Body of pancreas (tissue), 4 donors: ENCODE results near the gene SPPL2C. TPM values are rescaled to one million over a fixed set of nuclear protein-coding genes. Genes with fewer than 3 reads are reported as not detected.

Experiments used
- ATAC-seq: fragments of 150-250 bp; one replicate; pipeline ENCODE4 v1.9.1; 2016
- DNase-seq, 4 donors: peaks; one replicate each; pipeline ENCODE4 v3.0.0-alpha.2; 2019
- H3K27ac ChIP-seq, 4 donors: fragments of 200-600 bp; sonication (generic); 1 replicate in 3 of 4; 2 replicates in 1 of 4; pipeline versions ENCODE4 v1.5.1 to v1.6.1; 2016 to 2019; ENCODE audit warnings: mild to moderate bottlenecking in 1 of 4, mixed read lengths in 1 of 4, moderate library complexity in 1 of 4
- H3K27me3 ChIP-seq, 2 donors: fragments of 200-600 bp; sonication (generic); one replicate each; pipeline ENCODE4 v1.6.0; 2016; ENCODE audit warnings: mild to moderate bottlenecking in 1 of 2
- H3K36me3 ChIP-seq, 2 donors: fragments of 200-600 bp; sonication (generic); replicated peaks in 1 of 2; 2 replicates each; pipeline ENCODE4 v1.5.1; 2016; ENCODE audit warnings: low read depth in 2 of 2; ENCODE audit not compliant: insufficient read depth in 1 of 2
- H3K4me1 ChIP-seq: fragments of 200-600 bp; sonication (generic); one replicate; pipeline ENCODE4 v1.6.0; 2016
- H3K4me3 ChIP-seq, 2 donors: fragments of 200-600 bp; sonication (generic); 1 replicate in 1 of 2; 2 replicates in 1 of 2; pipeline ENCODE4 v1.5.1; 2016 to 2019
- H3K9me3 ChIP-seq, 3 donors: fragments of 200-600 bp; sonication (generic); 1 replicate in 2 of 3; 2 replicates in 1 of 3; pipeline ENCODE4 v1.5.1; 2016
- POLR2A ChIP-seq, 3 donors: fragments of 450-650 bp; IDR thresholded peaks; one replicate each; pipeline ENCODE4 v1.6.1; 2016; ENCODE audit warnings: antibody characterized with exemption in 3 of 3, mild to moderate bottlenecking in 2 of 3
- WGBS, 2 donors: methylation state at CpG; one replicate each; pipeline ENCODE4 v1.1.5; 2017; 5-methylcytosine and 5-hydroxymethylcytosine counted together
- intact Hi-C: fragments of 100-400 bp; cut with DNase I; formaldehyde crosslinking; loops from one replicate; pipeline ENCODE4 v1.15.1; 2023
- total RNA-seq, 2 donors: library from RNA; depleted of rRNA; stranded (reverse); fragments of >200 nt; gene quantifications; one replicate each; pipeline ENCODE4 v1.1.0, GENCODE V29; 2016
- TF ChIP-seq, protein P1 (sequence below), 7 experiments: fragments of 450-650 bp in 4 of 7; fragments of 200-600 bp in 3 of 7; sonication (generic) in 3 of 7; IDR thresholded peaks; one replicate each; pipeline ENCODE4 v1.5.1; 2016 to 2019; ENCODE audit warnings: antibody characterized with exemption in 7 of 7

Gene SPPL2C
- total RNA-seq, 2 donors from 2014 or later = not detected

DNA sequence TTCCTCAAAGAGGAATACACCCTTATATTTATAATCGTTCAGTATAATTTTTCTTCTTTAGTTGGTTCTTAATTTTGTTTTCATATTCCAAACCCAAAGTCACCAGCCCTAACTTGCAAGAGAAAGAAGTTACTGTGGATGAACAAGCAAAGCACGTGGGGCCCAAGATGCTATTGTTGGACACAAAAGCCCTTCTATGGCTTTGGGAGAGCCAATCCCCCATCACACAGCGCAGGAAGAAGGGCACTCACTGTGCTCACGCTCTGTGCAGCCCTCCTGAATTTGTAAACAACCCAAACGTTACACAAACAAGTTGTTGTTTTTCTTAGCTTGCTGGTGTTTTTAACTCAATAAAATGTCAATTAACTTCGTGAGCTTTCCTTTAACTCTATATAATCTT, 22.5 kb downstream of the SPPL2C start:
- 63 to 64% methylated on average over 6 of the region's 6 CpGs for WGBS, 2 donors
- no peak for TF ChIP-seq POLR2A (IDR thresholded peaks at IDR 0.05)
- TF ChIP-seq, protein P1, sequence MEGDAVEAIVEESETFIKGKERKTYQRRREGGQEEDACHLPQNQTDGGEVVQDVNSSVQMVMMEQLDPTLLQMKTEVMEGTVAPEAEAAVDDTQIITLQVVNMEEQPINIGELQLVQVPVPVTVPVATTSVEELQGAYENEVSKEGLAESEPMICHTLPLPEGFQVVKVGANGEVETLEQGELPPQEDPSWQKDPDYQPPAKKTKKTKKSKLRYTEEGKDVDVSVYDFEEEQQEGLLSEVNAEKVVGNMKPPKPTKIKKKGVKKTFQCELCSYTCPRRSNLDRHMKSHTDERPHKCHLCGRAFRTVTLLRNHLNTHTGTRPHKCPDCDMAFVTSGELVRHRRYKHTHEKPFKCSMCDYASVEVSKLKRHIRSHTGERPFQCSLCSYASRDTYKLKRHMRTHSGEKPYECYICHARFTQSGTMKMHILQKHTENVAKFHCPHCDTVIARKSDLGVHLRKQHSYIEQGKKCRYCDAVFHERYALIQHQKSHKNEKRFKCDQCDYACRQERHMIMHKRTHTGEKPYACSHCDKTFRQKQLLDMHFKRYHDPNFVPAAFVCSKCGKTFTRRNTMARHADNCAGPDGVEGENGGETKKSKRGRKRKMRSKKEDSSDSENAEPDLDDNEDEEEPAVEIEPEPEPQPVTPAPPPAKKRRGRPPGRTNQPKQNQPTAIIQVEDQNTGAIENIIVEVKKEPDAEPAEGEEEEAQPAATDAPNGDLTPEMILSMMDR (IDR thresholded peaks at IDR 0.05) = no peak
- ATAC-seq (no peak), DNase-seq (no peak)
- no peak overlapping the region for H3K4me3 ChIP-seq
- intact Hi-C loops = no loop called here
- no peak overlapping the region for H3K27ac ChIP-seq
- H3K9me3 ChIP-seq = no peaks in the 10 kb centered on the region
- H3K27me3 ChIP-seq = no peaks in the 10 kb centered on the region
- no peaks in the 10 kb centered on the region for H3K4me1 ChIP-seq
- no peaks in the 10 kb centered on the region for H3K36me3 ChIP-seq

DNA sequence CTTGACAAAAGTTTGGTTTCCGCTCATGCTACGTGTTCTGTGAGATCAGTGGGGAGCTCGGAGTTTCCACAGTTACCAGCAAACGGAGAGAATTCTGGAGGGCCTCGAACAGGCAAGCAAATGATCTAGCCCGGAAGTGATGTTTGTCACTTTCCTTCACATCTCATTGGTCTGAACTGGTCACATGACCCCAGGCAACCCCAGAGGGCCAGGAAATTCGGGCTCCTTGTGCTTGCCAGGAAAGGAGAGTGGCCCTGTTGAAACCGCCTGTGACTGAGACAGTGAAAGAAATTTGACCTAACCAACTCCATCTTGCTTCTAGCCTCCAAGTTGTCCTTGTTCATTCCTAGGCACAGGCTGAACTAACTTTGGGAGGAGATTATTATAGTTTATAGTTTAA, 23.0 kb downstream of the SPPL2C start:
- no peaks in the 10 kb centered on the region for H3K36me3 ChIP-seq
- TF ChIP-seq POLR2A (IDR thresholded peaks at IDR 0.05) = no peak
- TF ChIP-seq, protein P1 (IDR thresholded peaks at IDR 0.05) = no peak
- no peak overlapping the region for H3K4me3 ChIP-seq
- ATAC-seq (no peak), DNase-seq (no peak)
- H3K4me1 ChIP-seq = no peaks in the 10 kb centered on the region
- H3K9me3 ChIP-seq = no peaks in the 10 kb centered on the region
- intact Hi-C loops = no loop called here
- WGBS, 2 donors = 60 to 67% methylated on average over 8 of the region's 8 CpGs
- H3K27ac ChIP-seq = no peak overlapping the region
- no peaks in the 10 kb centered on the region for H3K27me3 ChIP-seq

DNA sequence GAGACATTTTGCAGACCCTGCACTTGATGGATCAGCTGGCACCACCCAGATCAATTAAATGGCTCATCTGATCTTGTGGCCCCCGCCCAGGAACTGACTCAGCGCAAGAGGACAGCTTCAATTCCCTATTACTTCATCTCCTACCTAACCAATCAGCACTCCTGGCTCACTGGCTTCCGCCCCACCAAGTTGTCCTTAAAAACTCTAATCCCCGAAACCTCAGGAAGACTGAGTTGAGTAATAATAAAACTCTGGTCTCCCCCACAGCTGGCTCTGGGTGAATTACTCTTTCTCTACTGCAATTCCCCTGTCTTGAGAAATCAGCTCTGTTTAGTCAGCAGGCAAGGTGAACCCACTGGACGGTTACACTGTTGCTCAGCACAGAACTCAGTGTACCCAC, 23.6 kb downstream of the SPPL2C start:
- WGBS, 2 donors = 52 to 64% methylated on average over 5 of the region's 5 CpGs
- Histone ChIP-seq H3K4me1 (no peaks in the 10 kb centered on the region), H3K9me3 (no peaks in the 10 kb centered on the region), H3K27me3 (no peaks in the 10 kb centered on the region), H3K4me3 (no peak overlapping the region), H3K36me3 (no peaks in the 10 kb centered on the region), H3K27ac (no peak overlapping the region)
- DNase-seq = no peak
- no peak for ATAC-seq
- TF ChIP-seq, protein P1 (IDR thresholded peaks at IDR 0.05) = no peak
- TF ChIP-seq POLR2A (IDR thresholded peaks at IDR 0.05) = no peak
- intact Hi-C loops = no loop called here

DNA sequence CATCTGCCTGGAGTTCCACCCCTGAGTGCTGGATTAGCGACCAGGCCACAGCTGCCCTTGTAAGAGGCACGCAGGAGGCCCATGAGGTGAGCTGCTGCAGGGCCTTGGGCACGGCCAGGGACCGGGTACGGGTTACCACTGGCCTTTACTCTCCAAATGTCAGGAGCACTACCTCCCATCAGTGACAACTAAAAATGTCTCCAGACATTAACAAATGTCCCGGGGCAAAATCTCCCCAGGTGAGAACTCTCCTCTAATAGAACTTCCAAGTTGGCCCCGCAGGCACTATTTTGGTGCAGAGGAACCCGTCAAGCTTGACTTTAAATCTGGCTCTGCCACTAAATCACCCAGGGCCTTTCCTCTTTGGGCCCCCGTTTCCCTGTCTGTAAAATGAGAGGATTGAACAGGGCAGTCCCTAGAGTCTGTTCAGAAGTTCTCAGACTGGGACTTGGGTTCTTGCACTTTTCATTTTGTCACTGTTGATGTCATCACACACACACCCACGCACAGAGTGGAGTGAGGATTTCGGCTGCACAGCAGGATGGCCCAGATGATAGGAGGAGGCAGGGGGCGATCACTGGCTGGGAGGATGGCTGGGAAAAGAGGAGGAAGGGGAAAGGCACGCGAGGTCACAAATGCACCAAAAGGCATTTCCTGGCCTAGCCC, 25.1 kb downstream of the SPPL2C start:
- Histone ChIP-seq H3K4me1 (no peaks in the 10 kb centered on the region), H3K4me3 (no peak overlapping the region), H3K27ac (no peak overlapping the region), H3K36me3 (no peaks in the 10 kb centered on the region), H3K9me3 (no peaks in the 10 kb centered on the region), H3K27me3 (peaks cover 0 to 4% of the 10 kb centered on the region in 2 donors)
- DNase-seq (no peak), ATAC-seq (no peak)
- intact Hi-C loops = no loop called here
- no peak for TF ChIP-seq POLR2A (IDR thresholded peaks at IDR 0.05)
- TF ChIP-seq, protein P1 (IDR thresholded peaks at IDR 0.05) = no peak
- WGBS, 2 donors = 62 to 72% methylated on average over 14 of the region's 14 CpGs

DNA sequence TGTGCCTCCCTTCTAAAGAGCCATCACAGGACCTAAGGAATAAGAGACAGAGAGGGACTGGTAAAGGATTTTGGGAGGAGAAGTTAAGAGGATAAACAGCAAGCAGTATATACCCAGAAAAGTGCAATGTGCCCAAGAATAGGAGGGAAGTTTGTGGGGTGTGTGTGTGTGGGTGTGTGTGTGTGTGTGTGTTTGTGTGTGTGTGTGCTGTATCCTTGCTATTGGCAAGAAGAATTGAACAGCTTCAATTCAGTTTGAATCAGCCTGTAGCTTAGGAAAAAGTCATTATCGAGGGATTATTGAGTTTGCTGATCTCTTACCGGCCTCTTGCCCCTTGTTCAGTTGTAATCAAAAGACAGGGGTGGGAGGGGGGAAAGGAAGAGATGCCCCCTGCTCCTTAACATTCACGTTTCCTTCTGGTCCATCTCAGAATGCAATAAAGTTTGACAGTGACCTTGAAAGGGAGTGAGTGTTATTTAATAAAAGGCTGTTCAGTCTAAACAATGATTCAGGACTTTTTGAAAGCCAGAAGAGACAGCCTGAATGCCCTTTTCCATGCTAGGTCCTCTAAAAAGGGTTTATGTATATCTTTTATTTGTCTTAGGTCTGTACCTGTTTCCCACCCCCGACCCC, 25.8 kb downstream of the SPPL2C start:
- ATAC-seq (no peak), DNase-seq (no peak)
- TF ChIP-seq POLR2A (IDR thresholded peaks at IDR 0.05) = no peak
- TF ChIP-seq, protein P1 (IDR thresholded peaks at IDR 0.05) = no peak
- intact Hi-C loops = no loop called here
- H3K27ac ChIP-seq = no peak overlapping the region
- no peaks in the 10 kb centered on the region for H3K9me3 ChIP-seq
- H3K36me3 ChIP-seq = no peaks in the 10 kb centered on the region
- H3K4me1 ChIP-seq = no peaks in the 10 kb centered on the region
- H3K4me3 ChIP-seq = no peak overlapping the region
- WGBS, 2 donors = 33 to 37% methylated on average over 4 of the region's 4 CpGs
- peaks cover 0 to 4% of the 10 kb centered on the region in 2 donors for H3K27me3 ChIP-seq
